A673 (cell line): Measurements from ENCODE around the gene ZMAT5. TPM values are rescaled to one million over a fixed set of nuclear protein-coding genes. Genes with fewer than 3 reads are reported as not detected.

Experiments used
- BruUV-seq: library from RNA; stranded (reverse); fragments of 400-500 nt; replicated peaks from 2 replicates; lab custom pipeline; 2021; lab: Mats Ljungman, UMichigan
- CTCF ChIA-PET: fragments of 300-600 bp; sonication (Branson Sonifier 250); formaldehyde crosslinking; loops from one replicate; lab custom pipeline; 2022; ENCODE audit warnings: antibody characterized with exemption; lab: Charles Lee
- POLR2A ChIA-PET: fragments of 300-600 bp; sonication (Branson Sonifier 250); formaldehyde crosslinking; loops from one replicate; lab custom pipeline; 2022; ENCODE audit warnings: antibody characterized with exemption; ENCODE audit not compliant: low non-redundant PET; lab: Charles Lee
- DNase-seq: peaks from one replicate; pipeline ENCODE4 v3.0.0-alpha.2; 2015; ENCODE audit warnings: low spot score
- H3K27ac ChIP-seq: fragments of 200-600 bp; sonication (generic); 2 replicates; pipeline ENCODE4 v1.5.1; 2016; ENCODE audit warnings: mixed run types, low read depth, mild to moderate bottlenecking, mixed read lengths, antibody characterized with exemption, low read length; ENCODE audit not compliant: poor library complexity, severe bottlenecking
- H3K27me3 ChIP-seq: fragments of 200-600 bp; sonication (generic); replicated peaks from 2 replicates; pipeline ENCODE4 v1.6.1; 2017; ENCODE audit warnings: mixed run types, low read depth, mild to moderate bottlenecking, mixed read lengths, antibody characterized with exemption, low read length; ENCODE audit not compliant: insufficient read depth, poor library complexity
- H3K36me3 ChIP-seq: fragments of 200-600 bp; sonication (generic); 2 replicates; pipeline ENCODE4 v1.6.1; 2016; ENCODE audit warnings: mixed run types, mild to moderate bottlenecking, mixed read lengths, antibody characterized with exemption, low read length; ENCODE audit not compliant: insufficient read depth, poor library complexity, severe bottlenecking
- H3K4me1 ChIP-seq: fragments of 200-600 bp; sonication (generic); 2 replicates; pipeline ENCODE4 v1.6.1; 2017; ENCODE audit warnings: mixed run types, mild to moderate bottlenecking, mixed read lengths, antibody characterized with exemption, low read length; ENCODE audit not compliant: insufficient read depth, poor library complexity, severe bottlenecking
- H3K4me3 ChIP-seq: fragments of 200-600 bp; sonication (generic); 2 replicates; pipeline ENCODE4 v1.5.1; 2016; ENCODE audit warnings: low read depth, mixed run types, mild to moderate bottlenecking, mixed read lengths, low read length; ENCODE audit not compliant: poor library complexity, severe bottlenecking
- H3K9me3 ChIP-seq: fragments of 200-600 bp; sonication (generic); 2 replicates; pipeline ENCODE4 v1.6.1; 2016; ENCODE audit warnings: mixed run types, low read depth, mild to moderate bottlenecking, mixed read lengths, antibody characterized with exemption, low read length; ENCODE audit not compliant: poor library complexity, severe bottlenecking
- EZH2 ChIP-seq: fragments of 200-600 bp; sonication (generic); IDR thresholded peaks from 2 replicates; pipeline ENCODE4 v1.6.1; 2017; ENCODE audit warnings: borderline replicate concordance, low read depth, mild to moderate bottlenecking, mixed read lengths, antibody characterized with exemption, low read length; ENCODE audit not compliant: poor library complexity, severe bottlenecking
- intact Hi-C: fragments of 100-400 bp; cut with micrococcal nuclease; formaldehyde crosslinking; loops from one replicate; pipeline ENCODE4 v1.10.0; 2022; ENCODE audit not compliant: unreplicated experiment
- total RNA-seq: library from RNA; stranded (reverse); gene quantifications from 2 replicates; pipeline ENCODE4 v1.2.3, GENCODE V29; 2021
- TF ChIP-seq, protein P1 (sequence below): fragments of 300-800, 200-600 bp; sonication (generic); conservative IDR thresholded peaks from 2 replicates; pipeline ENCODE4 v1.5.1; 2017; ENCODE audit warnings: low read depth, mild to moderate bottlenecking, antibody characterized with exemption, low read length, moderate library complexity, mixed read lengths

ZMAT5 gene
- total RNA-seq, 1 experiment from 2014 or later: 19.8 TPM

DNA sequence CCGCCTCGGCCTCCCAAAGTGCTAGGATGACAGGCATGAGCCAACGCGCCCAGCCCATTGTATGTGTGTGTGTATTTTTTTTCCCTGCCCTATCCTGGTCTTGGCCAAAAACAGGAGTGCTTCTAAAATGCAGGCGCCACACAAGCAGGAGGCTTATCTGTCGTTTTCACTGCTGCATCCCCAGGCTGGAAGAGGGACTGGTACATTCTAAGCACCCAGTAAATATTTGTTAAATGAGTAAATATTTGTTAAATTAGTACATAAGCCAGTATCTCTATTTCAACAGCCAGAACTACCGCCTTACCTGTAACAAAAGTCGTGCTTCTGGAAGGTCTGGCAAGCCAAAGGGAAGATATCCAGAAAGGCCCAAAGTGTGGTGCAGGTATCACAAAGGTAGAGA, 46.3 kb upstream of the ZMAT5 start:
- Histone ChIP-seq H3K4me1 (no peaks in the 10 kb centered on the region), H3K4me3 (no peak overlapping the region), H3K27me3 (no peaks in the 10 kb centered on the region), H3K36me3 (peaks cover 34% of the 10 kb centered on the region), H3K27ac (no peak overlapping the region), H3K9me3 (no peaks in the 10 kb centered on the region)
- intact Hi-C loops: no loop called here
- ChIA-PET POLR2A (no interaction called here), CTCF (no interaction called here)
- BruUV-seq: no TSS peak
- TF ChIP-seq, protein P1, sequence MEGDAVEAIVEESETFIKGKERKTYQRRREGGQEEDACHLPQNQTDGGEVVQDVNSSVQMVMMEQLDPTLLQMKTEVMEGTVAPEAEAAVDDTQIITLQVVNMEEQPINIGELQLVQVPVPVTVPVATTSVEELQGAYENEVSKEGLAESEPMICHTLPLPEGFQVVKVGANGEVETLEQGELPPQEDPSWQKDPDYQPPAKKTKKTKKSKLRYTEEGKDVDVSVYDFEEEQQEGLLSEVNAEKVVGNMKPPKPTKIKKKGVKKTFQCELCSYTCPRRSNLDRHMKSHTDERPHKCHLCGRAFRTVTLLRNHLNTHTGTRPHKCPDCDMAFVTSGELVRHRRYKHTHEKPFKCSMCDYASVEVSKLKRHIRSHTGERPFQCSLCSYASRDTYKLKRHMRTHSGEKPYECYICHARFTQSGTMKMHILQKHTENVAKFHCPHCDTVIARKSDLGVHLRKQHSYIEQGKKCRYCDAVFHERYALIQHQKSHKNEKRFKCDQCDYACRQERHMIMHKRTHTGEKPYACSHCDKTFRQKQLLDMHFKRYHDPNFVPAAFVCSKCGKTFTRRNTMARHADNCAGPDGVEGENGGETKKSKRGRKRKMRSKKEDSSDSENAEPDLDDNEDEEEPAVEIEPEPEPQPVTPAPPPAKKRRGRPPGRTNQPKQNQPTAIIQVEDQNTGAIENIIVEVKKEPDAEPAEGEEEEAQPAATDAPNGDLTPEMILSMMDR: no peak
- TF ChIP-seq EZH2: no peak
- DNase-seq: no peak

GRCh38 chr22:29811377-29811776, 44.6 kb upstream of the ZMAT5 start:
- H3K4me1 ChIP-seq: no peaks in the 10 kb centered on the region
- no peak for TF ChIP-seq EZH2
- TF ChIP-seq, protein P1: no peak
- no peak overlapping the region for H3K4me3 ChIP-seq
- BruUV-seq: no TSS peak
- no peak overlapping the region for H3K27ac ChIP-seq
- CTCF ChIA-PET: no interaction called here
- peaks cover 42% of the 10 kb centered on the region for H3K36me3 ChIP-seq
- intact Hi-C loops: no loop called here
- H3K27me3 ChIP-seq: no peaks in the 10 kb centered on the region
- no peak for DNase-seq
- POLR2A ChIA-PET: no interaction called here
- no peaks in the 10 kb centered on the region for H3K9me3 ChIP-seq

DNA sequence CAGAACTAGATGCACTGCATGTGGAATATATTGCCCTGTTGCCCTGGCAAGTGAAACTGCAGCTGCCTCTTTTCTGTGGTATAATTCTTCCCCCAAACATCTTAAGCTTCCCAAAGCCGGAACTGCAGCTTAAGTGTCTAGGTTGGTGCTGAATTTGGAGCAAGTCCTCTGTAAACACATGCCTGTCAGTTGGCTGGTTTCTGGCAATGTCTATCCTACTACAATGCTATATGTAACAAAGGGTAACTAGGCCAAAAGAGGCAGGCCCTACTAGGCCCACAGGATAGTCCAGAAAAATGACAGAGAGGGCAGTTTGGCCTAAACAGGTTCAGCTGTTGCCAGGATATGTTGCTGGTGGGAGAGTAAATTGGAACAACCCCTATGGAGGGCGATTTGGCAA, 43.4 kb upstream of the ZMAT5 start:
- CTCF ChIA-PET: no interaction called here
- intact Hi-C loops: no loop called here
- POLR2A ChIA-PET: interaction anchor here (0.6 kb wide), 1 partner anchor 17 kb away, joined by 3 read pairs; no protein-coding TSS in a partner anchor
- Histone ChIP-seq H3K4me3 (no peak overlapping the region), H3K27me3 (no peaks in the 10 kb centered on the region), H3K9me3 (no peaks in the 10 kb centered on the region), H3K36me3 (peaks cover 47% of the 10 kb centered on the region), H3K4me1 (no peaks in the 10 kb centered on the region), H3K27ac (no peak overlapping the region)
- TF ChIP-seq, protein P1: no peak
- no TSS peak for BruUV-seq
- no peak for DNase-seq
